ENCODE data around the gene GATC.
"Not testable (repeated sequence)": the region's sequence is repeated elsewhere in the genome, so short reads cannot be mapped to it uniquely, and the experiment has no call there.

The GATC gene

GRCh38 chr12:120470150-120470784, 24.0 kb downstream of the GATC start:
- DNase-seq, result no peak

GRCh38 chr12:120472521-120472920, 26.3 kb downstream of the GATC start:
- no peak for DNase-seq

- no peak for DNase-seq
Measured at GRCh38 chr12:120473807-120474615, 27.8 kb downstream of the GATC start.

- DNase-seq, result no peak
Measured at GRCh38 chr12:120474616-120474960, 28.3 kb downstream of the GATC start.

- DNase-seq, result no peak
Measured at GRCh38 chr12:120475643-120476042, 29.4 kb downstream of the GATC start.

- DNase-seq, result no peak
Measured at GRCh38 chr12:120479458-120479857, 33.2 kb downstream of the GATC start.

- DNase-seq, result no peak
Measured at GRCh38 chr12:120480211-120480610, 34.0 kb downstream of the GATC start.

- DNase-seq, result no peak
Measured at GRCh38 chr12:120481022-120481767, 35.0 kb downstream of the GATC start.

- no peak for DNase-seq
Measured at GRCh38 chr12:120483621-120484020, 37.4 kb downstream of the GATC start.

- DNase-seq, result no peak
Measured at GRCh38 chr12:120485961-120486881, 40.0 kb downstream of the GATC start.

- not testable (repeated sequence) for DNase-seq
Measured at GRCh38 chr12:120487552-120487951, 41.3 kb downstream of the GATC start.

- DNase-seq, result no peak
Measured at GRCh38 chr12:120488057-120488640, 41.9 kb downstream of the GATC start.

- no peak for DNase-seq
Measured at GRCh38 chr12:120489018-120489417, 42.8 kb downstream of the GATC start.

- no peak for DNase-seq
Measured at GRCh38 chr12:120490325-120490724, 44.1 kb downstream of the GATC start.

- no peak for DNase-seq
Measured at GRCh38 chr12:120490833-120491512, 44.7 kb downstream of the GATC start.

- no peak for DNase-seq
Measured at GRCh38 chr12:120495186-120495730, 49.0 kb downstream of the GATC start.

- peak; percentile 98 for DNase-seq
Measured at GRCh38 chr12:120495731-120496412, 49.6 kb downstream of the GATC start, which contains the start of gene DYNLL1. DYNLL1 (plus strand) TSS chr12:120496113; CDS start chr12:120496422, 309 bp downstream.

- DNase-seq, result peak; percentile 38
Measured at GRCh38 chr12:120496413-120497340, 50.4 kb downstream of the GATC start.

- no peak for DNase-seq
Measured at GRCh38 chr12:120497524-120498150, 51.4 kb downstream of the GATC start.
